ENCODE measurements around the gene FBXO28. TPM values are rescaled to one million over a fixed set of nuclear protein-coding genes. Genes with fewer than 3 reads are reported as not detected.

FBXO28 gene
- total RNA-seq, 4 donors from 2014 or later, result 32.5 to 64.7 (median 35.4) TPM

- Histone ChIP-seq H3K27me3 (no peaks in the 10 kb centered on the region), H3K4me3 (replicated peaks in 1 of 3) (no peak overlapping the region), H3K9me3 (no peaks in the 10 kb centered on the region), H3K36me3 (peaks cover 6 to 24% of the 10 kb centered on the region in 2 donors), H3K4me1 (no peaks in the 10 kb centered on the region), H3K27ac (no peak overlapping the region)
- 94 to 95% methylated on average over 11 of the region's 11 CpGs for WGBS, 2 donors
- DNase-seq, result no peak
- intact Hi-C loops (cut with DNase I), result no loop called here
- TF ChIP-seq POLR2A (IDR thresholded peaks at IDR 0.05) (no peak), CTCF (IDR thresholded peaks at IDR 0.05) (no peak)
Measured at GRCh38 chr1:224157316-224157715, 43.4 kb downstream of the FBXO28 start.

- WGBS, 2 donors, result 76 to 77% methylated on average over 6 of the region's 6 CpGs
- H3K36me3 ChIP-seq, result peaks cover 6 to 24% of the 10 kb centered on the region in 2 donors
- H3K4me3 ChIP-seq (replicated peaks in 1 of 3), result no peak overlapping the region
- H3K27ac ChIP-seq, result no peak overlapping the region
- intact Hi-C loops (cut with DNase I), result no loop called here
- no peak for DNase-seq
- no peaks in the 10 kb centered on the region for H3K4me1 ChIP-seq
- no peaks in the 10 kb centered on the region for H3K9me3 ChIP-seq
- TF ChIP-seq POLR2A (IDR thresholded peaks at IDR 0.05) (no peak), CTCF (IDR thresholded peaks at IDR 0.05) (no peak)
- no peaks in the 10 kb centered on the region for H3K27me3 ChIP-seq
Measured at GRCh38 chr1:224159541-224159940, 45.6 kb downstream of the FBXO28 start.

- Histone ChIP-seq H3K27me3 (no peaks in the 10 kb centered on the region), H3K9me3 (no peaks in the 10 kb centered on the region), H3K4me3 (replicated peaks in 1 of 3) (no peak overlapping the region), H3K36me3 (peaks cover 6 to 24% of the 10 kb centered on the region in 2 donors), H3K27ac (no peak overlapping the region), H3K4me1 (no peaks in the 10 kb centered on the region)
- TF ChIP-seq POLR2A (IDR thresholded peaks at IDR 0.05) (no peak), CTCF (IDR thresholded peaks at IDR 0.05) (no peak)
- 93 to 96% methylated on average over 9 of the region's 9 CpGs for WGBS, 2 donors
- intact Hi-C loops (cut with DNase I), result no loop called here
- DNase-seq, result no peak
Measured at GRCh38 chr1:224160171-224160682, 46.3 kb downstream of the FBXO28 start.

- H3K27me3 ChIP-seq, result no peaks in the 10 kb centered on the region
- WGBS, 2 donors, result 96% methylated on average over 8 of the region's 8 CpGs
- DNase-seq, result no peak
- H3K36me3 ChIP-seq, result peaks cover under 1 to 14% of the 10 kb centered on the region in 2 donors
- no peaks in the 10 kb centered on the region for H3K4me1 ChIP-seq
- TF ChIP-seq POLR2A (IDR thresholded peaks at IDR 0.05) (no peak), CTCF (IDR thresholded peaks at IDR 0.05) (no peak)
- H3K27ac ChIP-seq, result no peak overlapping the region
- intact Hi-C loops (cut with DNase I), result no loop called here
- H3K4me3 ChIP-seq (replicated peaks in 1 of 3), result no peak overlapping the region
- no peaks in the 10 kb centered on the region for H3K9me3 ChIP-seq
Measured at GRCh38 chr1:224162768-224163167, 48.9 kb downstream of the FBXO28 start.

- Histone ChIP-seq H3K4me3 (replicated peaks in 1 of 3) (no peak overlapping the region), H3K27me3 (no peaks in the 10 kb centered on the region), H3K36me3 (peaks cover 0 to 9% of the 10 kb centered on the region in 2 donors), H3K27ac (no peak overlapping the region), H3K9me3 (no peaks in the 10 kb centered on the region), H3K4me1 (no peaks in the 10 kb centered on the region)
- no peak for DNase-seq
- no peak for TF ChIP-seq CTCF (IDR thresholded peaks at IDR 0.05)
- intact Hi-C loops (cut with DNase I), result no loop called here
- 62 to 94% methylated on average over 2 of the region's 2 CpGs for WGBS, 2 donors
Measured at GRCh38 chr1:224163311-224163710, 49.4 kb downstream of the FBXO28 start.
